SK-N-SH (cell line): ENCODE data around the gene CASP7. TPM values are rescaled to one million over a fixed set of nuclear protein-coding genes. Genes with fewer than 3 reads are reported as not detected.
"Not testable (repeated sequence)": the region's sequence is repeated elsewhere in the genome, so short reads cannot be mapped to it uniquely, and the experiment has no call there.

ENCODE experiments used
- CTCF ChIA-PET: fragments of 300-600, 350-600 bp; formaldehyde crosslinking; extraction: SDS; loops from one replicate; lab custom pipeline; 2021; lab: Yijun Ruan, JAX
- POLR2A ChIA-PET: fragments of 350-600 bp; sonication (Branson Sonifier 250); formaldehyde crosslinking; extraction: SDS; loops from one replicate; lab custom pipeline; 2020; ENCODE audit warnings: antibody characterized with exemption, inconsistent platforms; lab: Yijun Ruan, JAX
- DNase-seq: peaks from one replicate; pipeline ENCODE4 v3.0.0; 2012
- H2AFZ ChIP-seq: fragments of 200-600 bp; sonication (generic); 2 replicates; pipeline ENCODE4 v1.8.1; 2016; ENCODE audit warnings: antibody characterized with exemption, mild to moderate bottlenecking, low read depth
- H3F3A ChIP-seq: fragments of 200-600 bp; sonication (generic); replicated peaks from 2 replicates; pipeline ENCODE3; 2016; ENCODE audit warnings: antibody characterized with exemption, mild to moderate bottlenecking; ENCODE audit not compliant: insufficient read depth
- H3K27ac ChIP-seq, 2 experiments: fragments of 200-500 bp in 1 of 2; fragments of 200-600 bp in 1 of 2; sonication (Bioruptor generic) in 1 of 2; sonication (generic), shearing (Covaris generic) in 1 of 2; 2 replicates each; pipeline versions ENCODE4 v1.5.1 to v1.6.1; 2014 to 2016; ENCODE audit warnings: low read depth in 2 of 2, inconsistent platforms in 1 of 2, low read length in 1 of 2, mild to moderate bottlenecking in 1 of 2, mixed read lengths in 1 of 2
- H3K27me3 ChIP-seq: fragments of 200-600 bp; sonication (generic), shearing (Covaris generic); 2 replicates; pipeline ENCODE4 v1.6.1; 2016; ENCODE audit warnings: mixed run types; ENCODE audit not compliant: insufficient read depth
- H3K36me3 ChIP-seq, 2 experiments: fragments of 200-500 bp in 1 of 2; fragments of 200-600 bp in 1 of 2; sonication (Bioruptor generic) in 1 of 2; sonication (generic) in 1 of 2; replicated peaks in 1 of 2; 2 replicates each; pipeline versions ENCODE3 to v1.5.1; 2014 to 2016; ENCODE audit warnings: low read length in 1 of 2, mild to moderate bottlenecking in 1 of 2; ENCODE audit not compliant: insufficient read depth in 2 of 2, control insufficient read depth in 1 of 2
- H3K4me1 ChIP-seq, 2 experiments: fragments of 200-500 bp in 1 of 2; fragments of 200-600 bp in 1 of 2; sonication (Bioruptor generic) in 1 of 2; sonication (generic), shearing (Covaris generic) in 1 of 2; 2 replicates each; pipeline versions ENCODE4 v1.5.1 to v1.6.1; 2014 to 2016; ENCODE audit warnings: low read depth in 1 of 2, low read length in 1 of 2, mixed run types in 1 of 2; ENCODE audit not compliant: insufficient read depth in 2 of 2, control insufficient read depth in 1 of 2
- H3K4me2 ChIP-seq: fragments of 200-600 bp; sonication (generic), shearing (Covaris generic); 2 replicates; pipeline ENCODE4 v1.6.1; 2017; ENCODE audit warnings: mixed run types
- H3K4me3 ChIP-seq, 2 experiments: fragments of 200-500 bp in 1 of 2; fragments of 200-600 bp in 1 of 2; sonication (Bioruptor generic) in 1 of 2; sonication (generic), shearing (Covaris generic) in 1 of 2; 2 replicates each; pipeline versions ENCODE4 v1.5.1 to v1.8.1; 2014 to 2016; ENCODE audit warnings: low read depth in 2 of 2, inconsistent platforms in 1 of 2, low read length in 1 of 2, mild to moderate bottlenecking in 1 of 2, mixed read lengths in 1 of 2, moderate library complexity in 1 of 2
- H3K79me2 ChIP-seq: fragments of 200-600 bp; sonication (generic); 2 replicates; pipeline ENCODE4 v1.8.1; 2017; ENCODE audit warnings: mild to moderate bottlenecking; ENCODE audit not compliant: insufficient read depth
- H3K9ac ChIP-seq: fragments of 200-600 bp; sonication (generic); 2 replicates; pipeline ENCODE4 v1.6.1; 2017; ENCODE audit warnings: mixed run types
- H3K9me2 ChIP-seq: fragments of 200-600 bp; sonication (generic); 2 replicates; pipeline ENCODE4 v1.6.1; 2017; ENCODE audit warnings: mixed run types
- H3K9me3 ChIP-seq: fragments of 200-600 bp; sonication (generic); 2 replicates; pipeline ENCODE4 v1.6.1; 2017; ENCODE audit warnings: mixed run types, mild to moderate bottlenecking, moderate library complexity
- H4K20me1 ChIP-seq: fragments of 200-600 bp; sonication (generic); 2 replicates; pipeline ENCODE4 v1.6.1; 2017; ENCODE audit warnings: mild to moderate bottlenecking, mixed run types; ENCODE audit not compliant: insufficient read depth
- CHD2 ChIP-seq: fragments of 150-350 bp; IDR thresholded peaks from 2 replicates; pipeline ENCODE4 v1.6.1; 2018; ENCODE audit warnings: low read length; ENCODE audit not compliant: partially characterized antibody
- ELF1 ChIP-seq: IDR thresholded peaks from 2 replicates; pipeline ENCODE4 v1.4.0; 2012
- EP300 ChIP-seq, 2 experiments: IDR thresholded peaks; 2 replicates each; pipeline versions ENCODE4 v1.4.0 to v1.6.1; 2012; ENCODE audit warnings: borderline replicate concordance in 1 of 2, low read depth in 1 of 2, low read length in 1 of 2
- EZH2phosphoT487 ChIP-seq: fragments of 200-600 bp; sonication (generic); IDR thresholded peaks from 2 replicates; pipeline ENCODE4 v1.6.1; 2017; ENCODE audit warnings: low read depth, mixed run types, mild to moderate bottlenecking, antibody characterized with exemption, moderate library complexity, borderline replicate concordance
- FOXJ3 ChIP-seq: sonication (generic); formaldehyde crosslinking; IDR thresholded peaks from 2 replicates; pipeline ENCODE4 v1.5.1; 2020; ENCODE audit warnings: mild to moderate bottlenecking, missing genetic modification reagents
- JUND ChIP-seq: IDR thresholded peaks from 2 replicates; pipeline ENCODE4 v1.4.0; 2012
- MEF2A ChIP-seq: IDR thresholded peaks from 2 replicates; pipeline ENCODE4 v1.4.0; 2012; ENCODE audit warnings: low read depth, borderline replicate concordance
- NFIC ChIP-seq: IDR thresholded peaks from 2 replicates; pipeline ENCODE4 v1.4.0; 2012; ENCODE audit warnings: borderline replicate concordance
- NRF1 ChIP-seq: IDR thresholded peaks from 2 replicates; pipeline ENCODE4 v1.6.1; 2012; ENCODE audit warnings: low read depth, mild to moderate bottlenecking, low read length
- RAD21 ChIP-seq: IDR thresholded peaks from 2 replicates; pipeline ENCODE4 v1.6.1; 2012; ENCODE audit warnings: mild to moderate bottlenecking, low read length
- RCOR1 ChIP-seq: fragments of 150-350 bp; IDR thresholded peaks from 2 replicates; pipeline ENCODE4 v1.6.1; 2017; ENCODE audit warnings: antibody characterized with exemption, low read length
- RXRA ChIP-seq: IDR thresholded peaks from 2 replicates; pipeline ENCODE4 v1.4.0; 2012; ENCODE audit warnings: low read depth, mild to moderate bottlenecking, borderline replicate concordance
- SMC3 ChIP-seq: IDR thresholded peaks from 2 replicates; pipeline ENCODE4 v1.6.1; 2012; ENCODE audit warnings: low read depth, low read length, improper control_type of control experiment
- TAF1 ChIP-seq: IDR thresholded peaks from 2 replicates; pipeline ENCODE4 v1.6.1; 2012; ENCODE audit warnings: low read depth, mild to moderate bottlenecking, low read length, moderate library complexity, borderline replicate concordance
- TCF12 ChIP-seq: IDR thresholded peaks from 2 replicates; pipeline ENCODE4 v1.4.0; 2012
- TEAD4 ChIP-seq: IDR thresholded peaks from 2 replicates; pipeline ENCODE4 v1.4.0; 2012; ENCODE audit warnings: mild to moderate bottlenecking, borderline replicate concordance; ENCODE audit not compliant: insufficient read depth
- YY1 ChIP-seq: IDR thresholded peaks from 2 replicates; pipeline ENCODE4 v1.4.0; 2012; ENCODE audit warnings: low read depth, mild to moderate bottlenecking
- WGBS: methylation state at CpG from one replicate; pipeline ENCODE4 v1.1.6; 2017; ENCODE audit warnings: low lambda C conversion rate; 5-methylcytosine and 5-hydroxymethylcytosine counted together
- polyA plus RNA-seq, 3 experiments: library from polyadenylated mRNA; depleted of rRNA; stranded (reverse); fragments of >200 nt; gene quantifications; 2 replicates each; pipeline ENCODE4 v1.2.3, GENCODE V29; 2012
- TF ChIP-seq, protein P1 (sequence below): IDR thresholded peaks from 2 replicates; pipeline ENCODE4 v1.4.0; 2012; ENCODE audit warnings: low read depth, borderline replicate concordance
- TF ChIP-seq, protein P2 (sequence below): IDR thresholded peaks from 2 replicates; pipeline ENCODE4 v1.6.1; 2012; ENCODE audit warnings: mild to moderate bottlenecking, low read depth, low read length, moderate library complexity

Gene CASP7
- polyA plus RNA-seq, 1 of the 3 experiments (the other 2 are of a cell fraction): 15.1 TPM

DNA sequence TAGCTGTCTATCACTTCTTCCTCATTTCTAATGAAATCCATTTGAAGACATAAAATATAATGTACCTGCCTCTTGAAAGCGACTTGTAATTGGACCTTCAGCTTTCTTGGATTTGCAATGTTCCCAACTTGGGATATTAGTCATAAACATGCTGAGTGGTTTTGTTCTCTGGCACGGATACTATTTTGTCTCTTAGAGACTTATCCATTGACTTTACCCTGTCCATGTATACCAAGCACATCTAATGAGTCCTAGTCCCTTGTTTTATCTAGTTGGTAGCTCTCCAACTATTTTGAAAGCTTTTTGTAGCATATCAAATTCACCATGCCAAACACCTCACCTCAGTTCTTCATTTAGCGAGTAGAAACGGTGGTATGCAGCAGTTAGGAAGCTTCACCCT, 90.6 kb downstream of the CASP7 start:
- Histone ChIP-seq H3K4me2 (no peak overlapping the region), H3K9ac (no peak overlapping the region), H3K9me2 (no peaks in the 10 kb centered on the region), H3K4me3 (no peak overlapping the region), H3K9me3 (no peaks in the 10 kb centered on the region), H2AFZ (no peak overlapping the region), H3K27ac (no peak overlapping the region), H3K4me1 (no peaks in the 10 kb centered on the region), H3K36me3 (no peaks in the 10 kb centered on the region), H3K79me2 (no peaks in the 10 kb centered on the region), H4K20me1 (no peaks in the 10 kb centered on the region), H3K27me3 (no peaks in the 10 kb centered on the region; the same call in 1 of the 2 replicates), H3F3A (no peaks in the 10 kb centered on the region)
- ChIA-PET CTCF (interaction anchor here (1.0 to 1.1 kb wide), 2 partner anchors 29 to 66 kb away, joined by 3 read pairs; no protein-coding TSS in a partner anchor), POLR2A (no interaction called here)
- TF ChIP-seq EP300 (IDR thresholded peaks at IDR 0.05; ENCODE audit: borderline replicate concordance in 1 of 2, low read depth in 1 of 2, low read length in 1 of 2): no peak
- TF ChIP-seq TCF12: no peak
- TF ChIP-seq JUND: no peak
- TF ChIP-seq TAF1: no peak
- no peak for TF ChIP-seq TEAD4
- no peak for TF ChIP-seq RAD21
- TF ChIP-seq, protein P1, sequence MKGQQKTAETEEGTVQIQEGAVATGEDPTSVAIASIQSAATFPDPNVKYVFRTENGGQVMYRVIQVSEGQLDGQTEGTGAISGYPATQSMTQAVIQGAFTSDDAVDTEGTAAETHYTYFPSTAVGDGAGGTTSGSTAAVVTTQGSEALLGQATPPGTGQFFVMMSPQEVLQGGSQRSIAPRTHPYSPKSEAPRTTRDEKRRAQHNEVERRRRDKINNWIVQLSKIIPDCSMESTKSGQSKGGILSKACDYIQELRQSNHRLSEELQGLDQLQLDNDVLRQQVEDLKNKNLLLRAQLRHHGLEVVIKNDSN: no peak
- no peak for TF ChIP-seq MEF2A
- TF ChIP-seq NRF1: no peak
- TF ChIP-seq SMC3: no peak
- no peak for TF ChIP-seq FOXJ3 (CRISPR knock-in tag)
- no peak for TF ChIP-seq YY1
- TF ChIP-seq ELF1: no peak
- no peak for TF ChIP-seq EZH2phosphoT487
- TF ChIP-seq RXRA: no peak
- TF ChIP-seq, protein P2, sequence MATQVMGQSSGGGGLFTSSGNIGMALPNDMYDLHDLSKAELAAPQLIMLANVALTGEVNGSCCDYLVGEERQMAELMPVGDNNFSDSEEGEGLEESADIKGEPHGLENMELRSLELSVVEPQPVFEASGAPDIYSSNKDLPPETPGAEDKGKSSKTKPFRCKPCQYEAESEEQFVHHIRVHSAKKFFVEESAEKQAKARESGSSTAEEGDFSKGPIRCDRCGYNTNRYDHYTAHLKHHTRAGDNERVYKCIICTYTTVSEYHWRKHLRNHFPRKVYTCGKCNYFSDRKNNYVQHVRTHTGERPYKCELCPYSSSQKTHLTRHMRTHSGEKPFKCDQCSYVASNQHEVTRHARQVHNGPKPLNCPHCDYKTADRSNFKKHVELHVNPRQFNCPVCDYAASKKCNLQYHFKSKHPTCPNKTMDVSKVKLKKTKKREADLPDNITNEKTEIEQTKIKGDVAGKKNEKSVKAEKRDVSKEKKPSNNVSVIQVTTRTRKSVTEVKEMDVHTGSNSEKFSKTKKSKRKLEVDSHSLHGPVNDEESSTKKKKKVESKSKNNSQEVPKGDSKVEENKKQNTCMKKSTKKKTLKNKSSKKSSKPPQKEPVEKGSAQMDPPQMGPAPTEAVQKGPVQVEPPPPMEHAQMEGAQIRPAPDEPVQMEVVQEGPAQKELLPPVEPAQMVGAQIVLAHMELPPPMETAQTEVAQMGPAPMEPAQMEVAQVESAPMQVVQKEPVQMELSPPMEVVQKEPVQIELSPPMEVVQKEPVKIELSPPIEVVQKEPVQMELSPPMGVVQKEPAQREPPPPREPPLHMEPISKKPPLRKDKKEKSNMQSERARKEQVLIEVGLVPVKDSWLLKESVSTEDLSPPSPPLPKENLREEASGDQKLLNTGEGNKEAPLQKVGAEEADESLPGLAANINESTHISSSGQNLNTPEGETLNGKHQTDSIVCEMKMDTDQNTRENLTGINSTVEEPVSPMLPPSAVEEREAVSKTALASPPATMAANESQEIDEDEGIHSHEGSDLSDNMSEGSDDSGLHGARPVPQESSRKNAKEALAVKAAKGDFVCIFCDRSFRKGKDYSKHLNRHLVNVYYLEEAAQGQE: no peak
- TF ChIP-seq RCOR1: no peak
- TF ChIP-seq CHD2: no peak
- TF ChIP-seq NFIC: no peak
- 51% methylated on average over 4 of the region's 4 CpGs for WGBS
- no peak for DNase-seq

DNA sequence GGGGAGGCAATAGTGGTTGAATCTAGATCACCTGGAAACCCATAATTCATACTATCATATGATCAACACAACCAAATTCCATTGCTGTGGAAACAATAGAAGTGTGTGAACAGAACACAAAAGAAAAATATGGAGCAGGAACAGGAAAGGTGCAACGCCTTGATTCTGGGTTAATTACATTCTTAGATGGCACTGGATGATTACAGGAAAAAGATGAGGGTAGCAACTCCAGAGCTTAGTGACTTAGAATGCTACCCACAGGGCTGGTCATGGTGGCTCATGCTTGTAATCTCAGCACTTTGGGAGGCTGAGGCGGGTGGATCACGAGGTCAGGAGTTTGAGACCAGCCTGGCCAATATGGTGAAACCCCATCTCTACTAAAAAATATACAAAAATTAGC, 91.4 kb downstream of the CASP7 start:
- DNase-seq, H3K4me2 ChIP-seq, POLR2A ChIA-PET, H3K9me2 ChIP-seq, H4K20me1 ChIP-seq, H3K79me2 ChIP-seq, H3K9ac ChIP-seq, H3K36me3 ChIP-seq, H3K4me3 ChIP-seq, H3K27ac ChIP-seq, H3F3A ChIP-seq, H3K27me3 ChIP-seq, H3K4me1 ChIP-seq, H3K9me3 ChIP-seq, H2AFZ ChIP-seq: not testable (repeated sequence)
- CTCF ChIA-PET: interaction anchor here (1.0 to 1.1 kb wide), 2 partner anchors 28 to 67 kb away, joined by 3 read pairs; no protein-coding TSS in a partner anchor
- WGBS: 49% methylated on average over 3 of the region's 3 CpGs
